ENCODE measurements around the gene CNTN5. TPM values are rescaled to one million over a fixed set of nuclear protein-coding genes. Genes with fewer than 3 reads are reported as not detected.

The CNTN5 gene
- total RNA-seq, 2 experiments from 2014 or later = not detected

- no peaks in the 10 kb centered on the region for H3K4me1 ChIP-seq (ENCODE audit: insufficient read depth, low read length)
- ATAC-seq (ENCODE audit: poor library complexity) = no peak
- peaks cover 0 to 5% of the 10 kb centered on the region in 2 experiments for H3K9me3 ChIP-seq (ENCODE audit: control insufficient read depth in 1 of 2, insufficient read depth in 1 of 2, low read length in 2 of 2)
- intact Hi-C loops (cut with DNase I, micrococcal nuclease) = no loop called here
- Mint-ChIP-seq H3K4me3 (no peak overlapping the region), H3K27me3 (no peaks in the 10 kb centered on the region), H3K4me1 (ENCODE audit: low read depth) (no peaks in the 10 kb centered on the region), H3K27ac (no peak overlapping the region), H3K36me3 (ENCODE audit: low read depth) (no peaks in the 10 kb centered on the region), H3K9me3 (peaks cover 8% of the 10 kb centered on the region)
- no peak overlapping the region for H3K4me3 ChIP-seq (ENCODE audit: low read length)
- DNase-seq = no peak
- no peaks in the 10 kb centered on the region for H3K27me3 ChIP-seq (ENCODE audit: control insufficient read depth in 1 of 2, insufficient read depth in 2 of 2, low read length in 2 of 2)
- CTCF ChIA-PET = no interaction called here
- TF ChIP-seq, protein P1, sequence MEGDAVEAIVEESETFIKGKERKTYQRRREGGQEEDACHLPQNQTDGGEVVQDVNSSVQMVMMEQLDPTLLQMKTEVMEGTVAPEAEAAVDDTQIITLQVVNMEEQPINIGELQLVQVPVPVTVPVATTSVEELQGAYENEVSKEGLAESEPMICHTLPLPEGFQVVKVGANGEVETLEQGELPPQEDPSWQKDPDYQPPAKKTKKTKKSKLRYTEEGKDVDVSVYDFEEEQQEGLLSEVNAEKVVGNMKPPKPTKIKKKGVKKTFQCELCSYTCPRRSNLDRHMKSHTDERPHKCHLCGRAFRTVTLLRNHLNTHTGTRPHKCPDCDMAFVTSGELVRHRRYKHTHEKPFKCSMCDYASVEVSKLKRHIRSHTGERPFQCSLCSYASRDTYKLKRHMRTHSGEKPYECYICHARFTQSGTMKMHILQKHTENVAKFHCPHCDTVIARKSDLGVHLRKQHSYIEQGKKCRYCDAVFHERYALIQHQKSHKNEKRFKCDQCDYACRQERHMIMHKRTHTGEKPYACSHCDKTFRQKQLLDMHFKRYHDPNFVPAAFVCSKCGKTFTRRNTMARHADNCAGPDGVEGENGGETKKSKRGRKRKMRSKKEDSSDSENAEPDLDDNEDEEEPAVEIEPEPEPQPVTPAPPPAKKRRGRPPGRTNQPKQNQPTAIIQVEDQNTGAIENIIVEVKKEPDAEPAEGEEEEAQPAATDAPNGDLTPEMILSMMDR (IDR thresholded peaks at IDR 0.05) = no peak
- H3K27ac ChIP-seq (ENCODE audit: low read depth in 1 of 2, low read length in 2 of 2) = no peak overlapping the region
- POLR2A ChIA-PET = no interaction called here
- H3K36me3 ChIP-seq (ENCODE audit: insufficient read depth, low read length) = no peaks in the 10 kb centered on the region
Measured at GRCh38 chr11:99246199-99246598, 225.4 kb downstream of the CNTN5 start.

DNA sequence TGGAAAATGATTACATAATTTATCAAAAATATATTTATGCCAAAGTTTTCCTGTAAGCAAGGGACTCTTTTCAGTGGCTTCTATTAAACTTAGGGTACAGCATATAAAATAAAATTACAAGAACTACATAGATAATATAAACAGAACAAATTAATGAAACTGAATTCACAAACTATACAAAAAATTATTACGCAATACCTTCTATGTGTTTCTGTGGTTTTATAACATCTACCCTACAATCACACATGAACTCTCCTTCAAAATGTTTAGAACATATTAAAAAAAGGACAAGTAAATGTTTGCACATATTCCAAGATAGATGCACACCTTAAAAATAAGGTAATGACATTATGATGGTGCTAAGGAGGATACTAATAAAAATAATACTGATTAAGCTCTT, 235.9 kb downstream of the CNTN5 start:
- no peak overlapping the region for H3K27ac Mint-ChIP-seq
- CTCF ChIA-PET = no interaction called here
- H3K36me3 Mint-ChIP-seq (ENCODE audit: low read depth) = no peaks in the 10 kb centered on the region
- Histone ChIP-seq H3K4me3 (ENCODE audit: low read length) (no peak overlapping the region), H3K27ac (ENCODE audit: low read depth in 1 of 2, low read length in 2 of 2) (no peak overlapping the region), H3K27me3 (ENCODE audit: control insufficient read depth in 1 of 2, insufficient read depth in 2 of 2, low read length in 2 of 2) (no peaks in the 10 kb centered on the region), H3K4me1 (ENCODE audit: insufficient read depth, low read length) (no peaks in the 10 kb centered on the region), H3K36me3 (ENCODE audit: insufficient read depth, low read length) (no peaks in the 10 kb centered on the region), H3K9me3 (ENCODE audit: control insufficient read depth in 1 of 2, insufficient read depth in 1 of 2, low read length in 2 of 2) (peaks cover 0 to 3% of the 10 kb centered on the region in 2 experiments)
- H3K4me3 Mint-ChIP-seq = no peak overlapping the region
- POLR2A ChIA-PET = no interaction called here
- peaks cover 3% of the 10 kb centered on the region for H3K9me3 Mint-ChIP-seq
- TF ChIP-seq, protein P1 (IDR thresholded peaks at IDR 0.05) = no peak
- DNase-seq = no peak
- intact Hi-C loops (cut with DNase I, micrococcal nuclease) = no loop called here
- H3K4me1 Mint-ChIP-seq (ENCODE audit: low read depth) = no peaks in the 10 kb centered on the region
- no peak for ATAC-seq (ENCODE audit: poor library complexity)
- no peaks in the 10 kb centered on the region for H3K27me3 Mint-ChIP-seq

GRCh38 chr11:99257131-99257530, 236.4 kb downstream of the CNTN5 start:
- no peak overlapping the region for H3K27ac Mint-ChIP-seq
- ATAC-seq (ENCODE audit: poor library complexity) = no peak
- H3K4me3 ChIP-seq (ENCODE audit: low read length) = no peak overlapping the region
- no peaks in the 10 kb centered on the region for H3K36me3 ChIP-seq (ENCODE audit: insufficient read depth, low read length)
- no peak overlapping the region for H3K4me3 Mint-ChIP-seq
- H3K4me1 ChIP-seq (ENCODE audit: insufficient read depth, low read length) = no peaks in the 10 kb centered on the region
- no peaks in the 10 kb centered on the region for H3K4me1 Mint-ChIP-seq (ENCODE audit: low read depth)
- H3K9me3 Mint-ChIP-seq = peaks cover 3% of the 10 kb centered on the region
- POLR2A ChIA-PET = no interaction called here
- no peaks in the 10 kb centered on the region for H3K36me3 Mint-ChIP-seq (ENCODE audit: low read depth)
- no peak for DNase-seq
- no peaks in the 10 kb centered on the region for H3K27me3 Mint-ChIP-seq
- H3K9me3 ChIP-seq (ENCODE audit: control insufficient read depth in 1 of 2, insufficient read depth in 1 of 2, low read length in 2 of 2) = peaks cover 0 to 3% of the 10 kb centered on the region in 2 experiments
- CTCF ChIA-PET = no interaction called here
- TF ChIP-seq, protein P1 (IDR thresholded peaks at IDR 0.05) = no peak
- no peaks in the 10 kb centered on the region for H3K27me3 ChIP-seq (ENCODE audit: control insufficient read depth in 1 of 2, insufficient read depth in 2 of 2, low read length in 2 of 2)
- no peak overlapping the region for H3K27ac ChIP-seq (ENCODE audit: low read depth in 1 of 2, low read length in 2 of 2)
- intact Hi-C loops (cut with DNase I, micrococcal nuclease) = no loop called here

All from CD4-positive, alpha-beta T cell (primary cell).